H9 (cell line): ENCODE measurements around the gene FRAT1. TPM values are rescaled to one million over a fixed set of nuclear protein-coding genes. Genes with fewer than 3 reads are reported as not detected.

ENCODE experiments used
- DNase-seq: peaks from one replicate; pipeline ENCODE4 v3.0.0-alpha.2; 2017
- H2AFZ ChIP-seq: one replicate; pipeline ENCODE4 v1.6.1; 2013; ENCODE audit warnings: mild to moderate bottlenecking, low read length, control low read depth, moderate library complexity
- H2AK5ac ChIP-seq: 2 replicates; pipeline ENCODE4 v1.6.1; 2013; ENCODE audit warnings: low read length, control low read depth, mixed read lengths; ENCODE audit not compliant: insufficient read length
- H2BK120ac ChIP-seq: one replicate; pipeline ENCODE4 v1.6.1; 2013; ENCODE audit warnings: low read depth, mild to moderate bottlenecking, low read length, control low read depth, inconsistent platforms; ENCODE audit not compliant: poor library complexity, severe bottlenecking
- H2BK12ac ChIP-seq: 2 replicates; pipeline ENCODE4 v1.6.1; 2013; ENCODE audit warnings: low read length, control low read depth, mixed read lengths, low read depth; ENCODE audit not compliant: insufficient read length
- H2BK15ac ChIP-seq: 2 replicates; pipeline ENCODE4 v1.6.1; 2013; ENCODE audit warnings: low read depth, low read length, control low read depth
- H2BK20ac ChIP-seq: one replicate; pipeline ENCODE4 v1.6.1; 2013; ENCODE audit warnings: low read depth, mild to moderate bottlenecking, low read length, control low read depth, inconsistent platforms; ENCODE audit not compliant: poor library complexity, severe bottlenecking
- H2BK5ac ChIP-seq: 2 replicates; pipeline ENCODE4 v1.6.1; 2013; ENCODE audit warnings: low read length, control low read depth, mixed read lengths; ENCODE audit not compliant: insufficient read length
- H3K14ac ChIP-seq: 2 replicates; pipeline ENCODE4 v1.6.1; 2013; ENCODE audit warnings: low read length, control low read depth; ENCODE audit not compliant: insufficient read depth
- H3K18ac ChIP-seq: 2 replicates; pipeline ENCODE4 v1.6.1; 2013; ENCODE audit warnings: low read depth, mild to moderate bottlenecking, mixed read lengths, low read length, control low read depth; ENCODE audit not compliant: insufficient read length
- H3K23ac ChIP-seq: 2 replicates; pipeline ENCODE4 v1.6.1; 2013; ENCODE audit warnings: low read length, control low read depth, mixed read lengths, low read depth; ENCODE audit not compliant: insufficient read length
- H3K23me2 ChIP-seq: 2 replicates; pipeline ENCODE4 v1.6.1; 2013; ENCODE audit warnings: low read depth, mild to moderate bottlenecking, mixed read lengths, low read length, control low read depth; ENCODE audit not compliant: insufficient read length, poor library complexity, severe bottlenecking
- H3K27ac ChIP-seq: 2 replicates; pipeline ENCODE4 v1.5.1; 2013; ENCODE audit warnings: low read length, control low read depth, mixed read lengths, low read depth; ENCODE audit not compliant: insufficient read length
- H3K27me3 ChIP-seq: 2 replicates; pipeline ENCODE4 v1.6.1; 2013; ENCODE audit warnings: low read length, control low read depth, inconsistent platforms; ENCODE audit not compliant: insufficient read depth
- H3K4ac ChIP-seq: 2 replicates; pipeline ENCODE4 v1.6.1; 2013; ENCODE audit warnings: low read depth, mild to moderate bottlenecking, control low read depth, inconsistent platforms, low read length, moderate library complexity
- H3K4me1 ChIP-seq: 2 replicates; pipeline ENCODE4 v1.6.1; 2013; ENCODE audit warnings: low read length, control low read depth, inconsistent platforms; ENCODE audit not compliant: insufficient read depth
- H3K4me2 ChIP-seq: 2 replicates; pipeline ENCODE4 v1.6.1; 2013; ENCODE audit warnings: low read length, control low read depth, mixed read lengths; ENCODE audit not compliant: insufficient read length, insufficient read depth
- H3K56ac ChIP-seq: 2 replicates; pipeline ENCODE4 v1.6.1; 2013; ENCODE audit warnings: low read depth, mild to moderate bottlenecking, mixed read lengths, low read length, control low read depth; ENCODE audit not compliant: insufficient read length
- H3K79me1 ChIP-seq: 2 replicates; pipeline ENCODE4 v1.6.1; 2013; ENCODE audit warnings: low read depth, mild to moderate bottlenecking, moderate library complexity, low read length, control low read depth, inconsistent platforms; ENCODE audit not compliant: insufficient read depth, poor library complexity, severe bottlenecking
- H3K79me2 ChIP-seq: 2 replicates; pipeline ENCODE4 v1.6.1; 2013; ENCODE audit warnings: low read length, control low read depth, inconsistent platforms; ENCODE audit not compliant: insufficient read depth
- H3K9ac ChIP-seq: 2 replicates; pipeline ENCODE4 v1.6.1; 2013; ENCODE audit warnings: low read length, control low read depth, mixed read lengths; ENCODE audit not compliant: insufficient read length; ENCODE audit errors: extremely low read depth
- H3K9me3 ChIP-seq: one replicate; pipeline ENCODE4 v1.6.1; 2013; ENCODE audit warnings: low read depth, low read length, inconsistent platforms; ENCODE audit not compliant: control insufficient read depth
- H3T11ph ChIP-seq: one replicate; pipeline ENCODE4 v1.6.1; 2013; ENCODE audit warnings: mild to moderate bottlenecking, low read length, control low read depth, inconsistent platforms
- H4K20me1 ChIP-seq: one replicate; pipeline ENCODE4 v1.6.1; 2013; ENCODE audit not compliant: control insufficient read depth, insufficient read length, insufficient read depth
- H4K5ac ChIP-seq: 2 replicates; pipeline ENCODE4 v1.6.1; 2013; ENCODE audit warnings: low read depth, mild to moderate bottlenecking, mixed read lengths, low read length, control low read depth; ENCODE audit not compliant: insufficient read length
- H4K8ac ChIP-seq: replicated peaks from 2 replicates; pipeline ENCODE4 v1.6.1; 2013; ENCODE audit warnings: low read length, control low read depth, mixed read lengths, low read depth; ENCODE audit not compliant: insufficient read length
- H4K91ac ChIP-seq: 2 replicates; pipeline ENCODE4 v1.6.1; 2013; ENCODE audit warnings: low read depth, mild to moderate bottlenecking, moderate library complexity, mixed read lengths, low read length, control low read depth; ENCODE audit not compliant: insufficient read length
- H3K27ac Mint-ChIP-seq, 3 experiments: 2 replicates in 2 of 3; 3 replicates in 1 of 3; pipeline ENCODE4 v1.8.0; 2020 to 2021; ENCODE audit warnings: mixed read lengths in 3 of 3, mild to moderate bottlenecking in 1 of 3, moderate library complexity in 1 of 3
- H3K27me3 Mint-ChIP-seq: 2 replicates; pipeline ENCODE4 v1.8.0; 2021; ENCODE audit warnings: low read depth, mild to moderate bottlenecking, moderate library complexity, mixed read lengths
- H3K36me3 Mint-ChIP-seq, 3 experiments: 2 replicates in 2 of 3; 3 replicates in 1 of 3; pipeline ENCODE4 v1.8.0; 2020 to 2021; ENCODE audit warnings: low read depth in 3 of 3, mixed read lengths in 3 of 3; ENCODE audit not compliant: insufficient read depth in 1 of 3
- H3K4me1 Mint-ChIP-seq, 2 experiments: 2 replicates each; pipeline ENCODE4 v1.8.0; 2020; ENCODE audit warnings: mixed read lengths in 2 of 2
- H3K4me3 Mint-ChIP-seq, 2 experiments: 2 replicates in 1 of 2; 3 replicates in 1 of 2; pipeline ENCODE4 v1.8.0; 2020 to 2021; ENCODE audit warnings: mild to moderate bottlenecking in 2 of 2, mixed read lengths in 2 of 2, moderate library complexity in 1 of 2
- H3K9me3 Mint-ChIP-seq, 2 experiments: 2 replicates in 1 of 2; 3 replicates in 1 of 2; pipeline ENCODE4 v1.8.0; 2020; ENCODE audit warnings: mild to moderate bottlenecking in 2 of 2, mixed read lengths in 2 of 2, moderate library complexity in 1 of 2
- CTCF ChIP-seq: fragments of 200-600 bp; sonication (generic); conservative IDR thresholded peaks from 3 replicates; pipeline ENCODE4 v1.8.0; 2021; ENCODE audit warnings: antibody characterized with exemption, mild to moderate bottlenecking
- WGBS: extraction: QIAGEN DNeasy Blood & Tissue Kit; methylation state at CpG from one replicate; pipeline ENCODE4 v1.1.7; 2013; ENCODE audit warnings: missing lambda C conversion rate, low lambda C conversion rate, mixed read lengths; ENCODE audit not compliant: insufficient read length; ENCODE audit errors: extremely low coverage; 5-methylcytosine and 5-hydroxymethylcytosine counted together
- total RNA-seq: library from RNA; stranded (reverse); gene quantifications from 2 replicates; pipeline ENCODE4 v1.2.1, GENCODE V29; 2021

FRAT1 gene
- total RNA-seq, 1 experiment from 2014 or later = 7.3 TPM

GRCh38 chr10:97274828-97275227 lies 44.2 kb upstream of the FRAT1 start:
- WGBS = no CpG with 5 or more reads among the region's 9 CpGs
- no peaks in the 10 kb centered on the region for H4K20me1 ChIP-seq
- H3K27ac ChIP-seq = no peak overlapping the region
- Mint-ChIP-seq H3K36me3 (peaks cover 5 to 34% (median 7%) of the 10 kb centered on the region in 3 experiments; a peak in 6 of 7 replicates), H3K4me1 (peaks cover 2 to 9% of the 10 kb centered on the region in 2 experiments; a peak in 2 of 4 replicates), H3K4me3 (no peak overlapping the region), H3K27me3 (no peaks in the 10 kb centered on the region), H3K27ac (no peak overlapping the region; a peak in 1 of 7 replicates), H3K9me3 (peaks cover 10 to 19% of the 10 kb centered on the region in 2 experiments; a peak in 4 of 5 replicates)
- H3K4me1 ChIP-seq = no peaks in the 10 kb centered on the region
- H3T11ph ChIP-seq = no peak overlapping the region
- H3K79me1 ChIP-seq = peaks cover 3% of the 10 kb centered on the region
- no peak overlapping the region for H3K14ac ChIP-seq
- H2BK120ac ChIP-seq = no peak overlapping the region
- H3K18ac ChIP-seq = no peak overlapping the region
- DNase-seq = no peak
- H3K4ac ChIP-seq = no peak overlapping the region
- no peak overlapping the region for H3K23ac ChIP-seq
- H4K5ac ChIP-seq = no peak overlapping the region
- no peak overlapping the region for H2AFZ ChIP-seq
- no peak overlapping the region for H2AK5ac ChIP-seq
- H2BK15ac ChIP-seq = no peak overlapping the region
- H4K91ac ChIP-seq = no peak overlapping the region
- TF ChIP-seq CTCF = no peak
- no peak overlapping the region for H2BK5ac ChIP-seq
- H3K4me2 ChIP-seq = no peak overlapping the region
- no peak overlapping the region for H3K9ac ChIP-seq
- no peak overlapping the region for H4K8ac ChIP-seq
- H3K79me2 ChIP-seq = no peaks in the 10 kb centered on the region; the same call in 1 of the 2 replicates
- H3K9me3 ChIP-seq = no peaks in the 10 kb centered on the region
- no peaks in the 10 kb centered on the region for H3K23me2 ChIP-seq
- no peak overlapping the region for H2BK20ac ChIP-seq
- H3K27me3 ChIP-seq = no peaks in the 10 kb centered on the region
- no peak overlapping the region for H2BK12ac ChIP-seq
- H3K56ac ChIP-seq = no peak overlapping the region
